GM12878 (cell line): Measurements from ENCODE around the gene SLC2A9. TPM values are rescaled to one million over a fixed set of nuclear protein-coding genes. Genes with fewer than 3 reads are reported as not detected.

Experiments used
- ATAC-seq: fragments of 200-7000 bp; cut with Tn5 transposase; 3 replicates; pipeline ENCODE4 v1.9.1; 2020; ENCODE audit warnings: mild to moderate bottlenecking, moderate library complexity
- BruUV-seq: library from RNA; stranded (reverse); fragments of 400-500 nt; replicated peaks from 2 replicates; lab custom pipeline; 2021; lab: Mats Ljungman, UMichigan
- CTCF ChIA-PET: fragments of 300-600 bp; sonication (Branson Sonifier 250); formaldehyde crosslinking; extraction: SDS; loops from one replicate; lab custom pipeline; 2021; ENCODE audit warnings: inconsistent platforms; lab: Yijun Ruan, JAX
- POLR2A ChIA-PET: fragments of 350-600 bp; formaldehyde crosslinking; extraction: SDS; loops from one replicate; lab custom pipeline; 2021; ENCODE audit warnings: inconsistent platforms; lab: Charles Lee
- RAD21 ChIA-PET: fragments of 300-600 bp; sonication (Branson Sonifier 250); formaldehyde crosslinking; loops from one replicate; lab custom pipeline; 2023; ENCODE audit warnings: antibody characterized with exemption; ENCODE audit not compliant: unreplicated experiment; lab: Charles Lee
- SMC1A ChIA-PET: fragments of 300-600 bp; sonication (Branson Sonifier 250); formaldehyde crosslinking; loops from one replicate; lab custom pipeline; 2023; ENCODE audit not compliant: unreplicated experiment, uncharacterized antibody; lab: Charles Lee
- DNase-seq: peaks from one replicate; pipeline ENCODE4 v3.0.0-alpha.2; 2011; ENCODE audit warnings: low read depth, low spot score
- FAIRE-seq: peaks from 3 replicates; lab custom pipeline; 2011; peaks lifted over from hg19 to GRCh38; lab: Jason Lieb, UNC
- H2AFZ ChIP-seq: 2 replicates; pipeline ENCODE4 v1.6.0; 2011; ENCODE audit warnings: low read depth, low read length, control low read depth; ENCODE audit not compliant: control insufficient read depth
- H3K27ac ChIP-seq: 2 replicates; pipeline ENCODE4 v1.5.1; 2011; ENCODE audit warnings: control low read depth; ENCODE audit not compliant: control insufficient read depth, insufficient read depth
- H3K27me3 ChIP-seq, 2 experiments: replicated peaks in 1 of 2; 2 replicates each; pipeline versions ENCODE4 v1.6.0 to v1.6.1; 2011; ENCODE audit warnings: low read length in 1 of 2; ENCODE audit not compliant: control insufficient read depth in 2 of 2, insufficient read depth in 2 of 2
- H3K36me3 ChIP-seq, 2 experiments: 2 replicates each; pipeline ENCODE4 v1.5.1; 2011; ENCODE audit warnings: low read length in 1 of 2; ENCODE audit not compliant: control insufficient read depth in 2 of 2, insufficient read depth in 2 of 2
- H3K4me1 ChIP-seq: 2 replicates; pipeline ENCODE4 v1.6.1; 2011; ENCODE audit warnings: mild to moderate bottlenecking, low read length, moderate library complexity, mixed read lengths; ENCODE audit not compliant: control insufficient read depth, insufficient read depth
- H3K4me2 ChIP-seq: 2 replicates; pipeline ENCODE4 v1.6.0; 2011; ENCODE audit warnings: control low read depth; ENCODE audit not compliant: control insufficient read depth, insufficient read depth
- H3K4me3 ChIP-seq: fragments of 200-600 bp; sonication (generic); 2 replicates; pipeline ENCODE4 v1.5.1; 2016
- H3K79me2 ChIP-seq: 2 replicates; pipeline ENCODE4 v1.6.0; 2011; ENCODE audit warnings: low read length; ENCODE audit not compliant: control insufficient read depth, insufficient read depth
- H3K9ac ChIP-seq: 2 replicates; pipeline ENCODE4 v1.8.0; 2011; ENCODE audit warnings: low read length, control low read depth, mixed read lengths; ENCODE audit not compliant: control insufficient read depth, insufficient read depth
- H3K9me3 ChIP-seq: replicated peaks from 3 replicates; pipeline ENCODE4 v1.5.1; 2011; ENCODE audit warnings: mild to moderate bottlenecking, low read length; ENCODE audit not compliant: control insufficient read depth, insufficient read depth
- H4K20me1 ChIP-seq: 2 replicates; pipeline ENCODE4 v1.6.0; 2011; ENCODE audit not compliant: control insufficient read depth, insufficient read depth
- ATF7 ChIP-seq: fragments of 450-650 bp; IDR thresholded peaks from 2 replicates; pipeline ENCODE4 v1.6.1; 2016; ENCODE audit warnings: low read depth, mild to moderate bottlenecking
- BHLHE40 ChIP-seq, 2 experiments: fragments of 450-650 bp in 1 of 2; IDR thresholded peaks; 2 replicates each; pipeline ENCODE4 v1.6.1; 2011 to 2017; ENCODE audit warnings: low read depth in 2 of 2, borderline replicate concordance in 1 of 2, improper control_type of control experiment in 1 of 2, low read length in 1 of 2, mild to moderate bottlenecking in 1 of 2
- CHD1 ChIP-seq: IDR thresholded peaks from 2 replicates; pipeline ENCODE4 v1.6.1; 2012; ENCODE audit warnings: low read depth, low read length, improper control_type of control experiment
- ELK1 ChIP-seq: IDR thresholded peaks from 2 replicates; pipeline ENCODE4 v1.6.1; 2012; ENCODE audit warnings: low read depth, low read length, improper control_type of control experiment
- ETV6 ChIP-seq, 2 experiments: fragments of 450-650 bp in 1 of 2; IDR thresholded peaks in 1 of 2; conservative IDR thresholded peaks in 1 of 2; 2 replicates each; pipeline ENCODE4 v1.6.1; 2014; ENCODE audit warnings: antibody characterized with exemption in 1 of 2, borderline replicate concordance in 1 of 2, low read depth in 1 of 2, mild to moderate bottlenecking in 1 of 2, moderate library complexity in 1 of 2
- IKZF1 ChIP-seq: fragments of 450-650 bp; conservative IDR thresholded peaks from 2 replicates; pipeline ENCODE4 v1.6.1; 2017; ENCODE audit warnings: antibody characterized with exemption, mild to moderate bottlenecking
- NR2C1 ChIP-seq: fragments of 450-650 bp; IDR thresholded peaks from 2 replicates; pipeline ENCODE4 v1.6.1; 2017; ENCODE audit warnings: antibody characterized with exemption, mild to moderate bottlenecking, moderate library complexity
- PRDM15 ChIP-seq: fragments of 450-650 bp; formaldehyde crosslinking; IDR thresholded peaks from 2 replicates; pipeline ENCODE4 v1.4.0; 2020; ENCODE audit warnings: mild to moderate bottlenecking, moderate library complexity
- RAD51 ChIP-seq: fragments of 450-650 bp; IDR thresholded peaks from 2 replicates; pipeline ENCODE4 v1.6.1; 2016; ENCODE audit warnings: moderate library complexity, mild to moderate bottlenecking, inconsistent platforms
- SMAD5 ChIP-seq: IDR thresholded peaks from 2 replicates; pipeline ENCODE4 v1.6.1; 2016; ENCODE audit warnings: antibody characterized with exemption, low read depth
- SMARCA5 ChIP-seq: fragments of 450-650 bp; IDR thresholded peaks from 2 replicates; pipeline ENCODE4 v1.6.1; 2017; ENCODE audit warnings: mild to moderate bottlenecking
- SRF ChIP-seq, 2 experiments: IDR thresholded peaks; 2 replicates each; pipeline ENCODE4 v1.6.1; 2011; ENCODE audit warnings: low read depth in 2 of 2, low read length in 2 of 2, mild to moderate bottlenecking in 1 of 2, moderate library complexity in 1 of 2
- WGBS: methylation state at CpG from one replicate; pipeline ENCODE4 v1.1.6; 2016; ENCODE audit warnings: low lambda C conversion rate; ENCODE audit not compliant: insufficient replicate concordance, insufficient coverage; ENCODE audit errors: missing lambda C conversion rate; 5-methylcytosine and 5-hydroxymethylcytosine counted together
- in situ Hi-C: fragments of 300-500 bp; cut with MboI; formaldehyde crosslinking; loops from 9 replicates; pipeline ENCODE4 v1.14.3; 2018; ENCODE audit warnings: mixed read lengths
- intact Hi-C: fragments of 100-400 bp; cut with micrococcal nuclease; formaldehyde crosslinking; loops from one replicate; pipeline ENCODE4 v1.14.2; 2022; ENCODE audit not compliant: unreplicated experiment
- polyA plus RNA-seq, 11 experiments: library from polyadenylated mRNA; depleted of rRNA in 4 of 11; unstranded in 6 of 11; stranded (reverse) in 5 of 11; fragments of >200 nt; fragmentation: Nextera tagmentation in 4 of 11; fragmentation: Illumina TruSeq in 1 of 11; extraction: Ambion mirVana in 4 of 11; extraction: Trizol in 1 of 11; gene quantifications; 1 replicate in 1 of 11; 2 replicates in 10 of 11; pipeline versions ENCODE4 v1.2.1 to v1.2.3, GENCODE V29; 2011 to 2016; ENCODE audit warnings: inconsistent platforms in 2 of 11, missing spikeins in 2 of 11, low read depth in 1 of 11
- total RNA-seq, 4 experiments: library from RNA; depleted of rRNA in 3 of 4; stranded (reverse); fragments of >200 nt in 3 of 4; fragmentation: Illumina TruSeq in 1 of 4; extraction: Trizol in 1 of 4; gene quantifications; 2 replicates each; pipeline versions ENCODE4 v1.2.1 to v1.2.3, GENCODE V29; 2013 to 2021
- TF ChIP-seq, protein P1 (sequence below): fragments of 450-650 bp; IDR thresholded peaks from 2 replicates; pipeline ENCODE4 v1.6.1; 2018; ENCODE audit warnings: mild to moderate bottlenecking, low read depth, moderate library complexity; ENCODE audit not compliant: partially characterized antibody

SLC2A9 gene
- total and polyA plus RNA-seq, 10 of the 15 experiments (the other 5 are each of a cell fraction or from before 2014, with no cell fraction given), result 0.28 to 2.8 (median 1.2) TPM

DNA sequence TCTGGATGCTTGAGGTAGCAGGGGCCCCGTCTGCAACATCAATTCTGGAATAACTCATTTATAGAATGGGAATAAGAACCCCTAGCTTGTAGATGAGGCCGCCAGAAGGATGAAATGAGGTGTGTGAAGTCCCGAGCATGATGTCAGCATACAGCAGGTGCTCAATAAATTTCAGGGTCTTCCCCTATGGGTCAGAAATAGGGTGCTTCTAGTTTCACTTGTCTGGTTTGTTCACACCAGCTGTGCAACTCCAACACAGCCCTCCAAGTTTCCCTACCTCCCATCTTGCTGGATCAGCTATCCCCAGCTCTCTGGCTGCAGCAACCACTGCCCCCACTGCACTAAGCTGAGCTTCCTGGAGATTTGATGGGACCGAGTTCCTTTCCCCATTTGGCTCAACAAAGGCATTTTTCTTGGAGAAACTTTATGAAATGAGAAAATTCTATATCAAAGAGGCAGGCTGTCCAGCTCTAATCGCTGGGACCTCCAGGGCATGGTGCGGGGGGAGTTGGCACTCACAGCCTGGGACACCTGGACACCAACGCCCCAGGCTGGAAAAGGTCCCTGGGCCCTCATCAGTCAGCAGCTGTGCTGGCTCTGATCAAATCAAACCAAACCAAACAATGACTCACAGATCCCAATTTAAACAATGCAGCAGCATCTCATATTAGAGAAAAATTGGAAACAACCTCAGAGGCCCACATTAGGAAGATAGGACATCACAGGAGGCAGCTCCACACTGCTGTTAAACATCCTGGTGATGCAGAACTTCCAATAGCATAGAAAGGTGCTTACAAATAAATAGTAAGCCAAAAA, 13.3 kb downstream of the SLC2A9 start (continued):
- TF ChIP-seq ELK1 (no peak), BHLHE40 (IDR thresholded peaks at IDR 0.05; ENCODE audit: borderline replicate concordance in 1 of 2, low read depth in 2 of 2, low read length in 1 of 2) (peak in 1 of 2 experiments; percentile 34; a peak in 1 of 4 replicates), SMAD5 (no peak), CHD1 (no peak), ETV6 (conservative IDR thresholded peaks at IDR 0.05 in 1 of 2, IDR thresholded peaks at IDR 0.05 in 1 of 2; ENCODE audit: borderline replicate concordance in 1 of 2, low read depth in 1 of 2) (peak in 1 of 2 experiments; percentile 56; a peak in 1 of 4 replicates), SMARCA5 (0 out of 2 replicates have a peak, but pooled peaks have one; percentile 7), SRF (IDR thresholded peaks at IDR 0.05; ENCODE audit: low read depth in 2 of 2, low read length in 2 of 2) (0 out of 4 replicates have a peak, but pooled peaks of 1 of the 2 experiments have one; percentile 21)

DNA sequence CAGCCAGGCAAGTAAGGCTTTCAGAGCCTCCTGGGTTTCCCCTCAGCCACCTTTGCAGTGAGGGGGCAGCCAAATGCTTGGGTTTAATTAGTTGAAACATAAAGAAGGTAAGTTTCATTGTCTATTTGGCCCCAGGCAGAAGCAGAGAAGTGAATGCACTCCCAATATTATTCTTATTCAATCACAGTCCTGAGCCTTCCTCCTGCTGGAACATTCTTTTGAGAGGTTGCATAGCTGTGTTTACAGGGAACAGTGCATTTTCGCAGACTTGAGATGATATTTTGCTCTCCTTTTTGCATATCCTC, 13.9 kb downstream of the SLC2A9 start:
- Histone ChIP-seq H3K9ac (peak overlapping the region; percentile 60; the same call in 1 of the 2 replicates), H3K4me2 (peak overlapping the region; percentile 23), H3K79me2 (no peaks in the 10 kb centered on the region), H3K27ac (peak overlapping the region; percentile 71), H3K36me3 (no peaks in the 10 kb centered on the region), H2AFZ (no peak overlapping the region), H3K4me1 (peaks cover 59% of the 10 kb centered on the region), H4K20me1 (no peaks in the 10 kb centered on the region), H3K4me3 (peak overlapping the region; percentile 23; the same call in 1 of the 2 replicates), H3K27me3 (no peaks in the 10 kb centered on the region), H3K9me3 (no peaks in the 10 kb centered on the region)
- FAIRE-seq (no peak), ATAC-seq (peak; percentile 67), DNase-seq (no peak)
- BruUV-seq, result no TSS peak
- in situ Hi-C loops, result no loop called here
- intact Hi-C loops, result loop anchor here (2.0 to 10.0 kb wide), 3 partner anchors 37 to 727 kb away; no protein-coding TSS in a partner anchor
- ChIA-PET RAD21 (interaction anchor here (1.0 to 7.9 kb wide), 18 partner anchors 8 to 242 kb away, joined by 3 to 69 read pairs (median 8); partner anchors contain the start of gene WDR1), CTCF (interaction anchor here (0.7 to 11.6 kb wide), 13 partner anchors 7 to 304 kb away, joined by 3 to 325 read pairs (median 5); no protein-coding TSS in a partner anchor), POLR2A (interaction anchor here (0.8 to 4.7 kb wide), 16 partner anchors 10 to 725 kb away, joined by 3 to 39 read pairs (median 4); partner anchors contain the start of gene ZNF518B), SMC1A (interaction anchor here (0.7 to 8.1 kb wide), 28 partner anchors 8 to 243 kb away, joined by 3 to 77 read pairs (median 6); no protein-coding TSS in a partner anchor)
- 10% methylated on average over 1 of the region's 1 CpG for WGBS
- TF ChIP-seq, protein P1, sequence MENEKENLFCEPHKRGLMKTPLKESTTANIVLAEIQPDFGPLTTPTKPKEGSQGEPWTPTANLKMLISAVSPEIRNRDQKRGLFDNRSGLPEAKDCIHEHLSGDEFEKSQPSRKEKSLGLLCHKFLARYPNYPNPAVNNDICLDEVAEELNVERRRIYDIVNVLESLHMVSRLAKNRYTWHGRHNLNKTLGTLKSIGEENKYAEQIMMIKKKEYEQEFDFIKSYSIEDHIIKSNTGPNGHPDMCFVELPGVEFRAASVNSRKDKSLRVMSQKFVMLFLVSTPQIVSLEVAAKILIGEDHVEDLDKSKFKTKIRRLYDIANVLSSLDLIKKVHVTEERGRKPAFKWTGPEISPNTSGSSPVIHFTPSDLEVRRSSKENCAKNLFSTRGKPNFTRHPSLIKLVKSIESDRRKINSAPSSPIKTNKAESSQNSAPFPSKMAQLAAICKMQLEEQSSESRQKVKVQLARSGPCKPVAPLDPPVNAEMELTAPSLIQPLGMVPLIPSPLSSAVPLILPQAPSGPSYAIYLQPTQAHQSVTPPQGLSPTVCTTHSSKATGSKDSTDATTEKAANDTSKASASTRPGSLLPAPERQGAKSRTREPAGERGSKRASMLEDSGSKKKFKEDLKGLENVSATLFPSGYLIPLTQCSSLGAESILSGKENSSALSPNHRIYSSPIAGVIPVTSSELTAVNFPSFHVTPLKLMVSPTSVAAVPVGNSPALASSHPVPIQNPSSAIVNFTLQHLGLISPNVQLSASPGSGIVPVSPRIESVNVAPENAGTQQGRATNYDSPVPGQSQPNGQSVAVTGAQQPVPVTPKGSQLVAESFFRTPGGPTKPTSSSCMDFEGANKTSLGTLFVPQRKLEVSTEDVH, result no peak
- no peak for TF ChIP-seq PRDM15
- peak; percentile 1; the same call in 1 of the 2 replicates for TF ChIP-seq IKZF1
- no peak for TF ChIP-seq ATF7
- TF ChIP-seq RAD51, result no peak
- no peak for TF ChIP-seq NR2C1
